Body of pancreas (tissue), 4 donors: ENCODE results near the gene ADAMTS7. TPM values are rescaled to one million over a fixed set of nuclear protein-coding genes. Genes with fewer than 3 reads are reported as not detected.
A peak's percentile ranks its signal among the peaks of the same experiment; 100 is the strongest.
"Not testable (repeated sequence)": the region's sequence is repeated elsewhere in the genome, so short reads cannot be mapped to it uniquely, and the experiment has no call there.

Experiments used
- ATAC-seq: fragments of 150-250 bp; one replicate; pipeline ENCODE4 v1.9.1; 2016
- DNase-seq, 4 donors: peaks; one replicate each; pipeline ENCODE4 v3.0.0-alpha.2; 2019
- H3K27ac ChIP-seq, 4 donors: fragments of 200-600 bp; sonication (generic); 1 replicate in 3 of 4; 2 replicates in 1 of 4; pipeline versions ENCODE4 v1.5.1 to v1.6.1; 2016 to 2019; ENCODE audit warnings: mild to moderate bottlenecking in 1 of 4, mixed read lengths in 1 of 4, moderate library complexity in 1 of 4
- H3K27me3 ChIP-seq, 2 donors: fragments of 200-600 bp; sonication (generic); one replicate each; pipeline ENCODE4 v1.6.0; 2016; ENCODE audit warnings: mild to moderate bottlenecking in 1 of 2
- H3K36me3 ChIP-seq, 2 donors: fragments of 200-600 bp; sonication (generic); replicated peaks in 1 of 2; 2 replicates each; pipeline ENCODE4 v1.5.1; 2016; ENCODE audit warnings: low read depth in 2 of 2; ENCODE audit not compliant: insufficient read depth in 1 of 2
- H3K4me1 ChIP-seq: fragments of 200-600 bp; sonication (generic); one replicate; pipeline ENCODE4 v1.6.0; 2016
- H3K4me3 ChIP-seq, 2 donors: fragments of 200-600 bp; sonication (generic); 1 replicate in 1 of 2; 2 replicates in 1 of 2; pipeline ENCODE4 v1.5.1; 2016 to 2019
- H3K9me3 ChIP-seq, 3 donors: fragments of 200-600 bp; sonication (generic); 1 replicate in 2 of 3; 2 replicates in 1 of 3; pipeline ENCODE4 v1.5.1; 2016
- POLR2A ChIP-seq, 3 donors: fragments of 450-650 bp; IDR thresholded peaks; one replicate each; pipeline ENCODE4 v1.6.1; 2016; ENCODE audit warnings: antibody characterized with exemption in 3 of 3, mild to moderate bottlenecking in 2 of 3
- WGBS, 2 donors: methylation state at CpG; one replicate each; pipeline ENCODE4 v1.1.5; 2017; 5-methylcytosine and 5-hydroxymethylcytosine counted together
- intact Hi-C: fragments of 100-400 bp; cut with DNase I; formaldehyde crosslinking; loops from one replicate; pipeline ENCODE4 v1.15.1; 2023
- total RNA-seq, 2 donors: library from RNA; depleted of rRNA; stranded (reverse); fragments of >200 nt; gene quantifications; one replicate each; pipeline ENCODE4 v1.1.0, GENCODE V29; 2016
- TF ChIP-seq, protein P1 (sequence below), 7 experiments: fragments of 450-650 bp in 4 of 7; fragments of 200-600 bp in 3 of 7; sonication (generic) in 3 of 7; IDR thresholded peaks; one replicate each; pipeline ENCODE4 v1.5.1; 2016 to 2019; ENCODE audit warnings: antibody characterized with exemption in 7 of 7

Gene ADAMTS7
- total RNA-seq, 2 donors from 2014 or later, result 0.33 to 2.1 TPM

DNA sequence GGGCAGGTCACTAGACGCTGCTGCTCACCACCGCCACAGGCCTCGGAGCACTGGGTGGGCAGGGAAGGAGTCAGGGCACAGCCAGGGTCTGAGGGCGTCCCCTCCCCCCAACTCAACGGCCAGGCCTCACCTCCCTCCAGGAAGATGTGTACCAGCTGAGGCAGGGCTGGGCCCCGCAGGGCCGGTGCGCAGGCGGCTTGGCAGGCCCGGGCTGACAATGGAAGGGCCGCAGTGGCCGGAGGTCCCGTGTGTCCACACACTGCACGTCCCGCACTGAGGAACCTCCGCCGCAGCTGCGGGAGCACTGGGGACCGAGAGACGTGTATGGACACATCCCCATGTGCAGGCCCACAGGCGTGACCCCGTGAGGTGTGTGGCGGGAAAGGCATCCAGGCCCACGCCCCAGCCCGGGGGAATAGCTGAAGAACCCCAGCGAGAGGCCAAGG lies 47.4 kb downstream of the ADAMTS7 start:
- WGBS, 2 donors, result 89 to 100% methylated on average over 2 to 10 of the region's 26 CpGs
- H3K27me3 ChIP-seq, result no peaks in the 10 kb centered on the region

GRCh38 chr15:78762985-78763795 lies 48.1 kb downstream of the ADAMTS7 start:
- no peaks in the 10 kb centered on the region for H3K36me3 ChIP-seq
- H3K4me3 ChIP-seq, result no peak overlapping the region
- no peak for ATAC-seq
- TF ChIP-seq, protein P1, sequence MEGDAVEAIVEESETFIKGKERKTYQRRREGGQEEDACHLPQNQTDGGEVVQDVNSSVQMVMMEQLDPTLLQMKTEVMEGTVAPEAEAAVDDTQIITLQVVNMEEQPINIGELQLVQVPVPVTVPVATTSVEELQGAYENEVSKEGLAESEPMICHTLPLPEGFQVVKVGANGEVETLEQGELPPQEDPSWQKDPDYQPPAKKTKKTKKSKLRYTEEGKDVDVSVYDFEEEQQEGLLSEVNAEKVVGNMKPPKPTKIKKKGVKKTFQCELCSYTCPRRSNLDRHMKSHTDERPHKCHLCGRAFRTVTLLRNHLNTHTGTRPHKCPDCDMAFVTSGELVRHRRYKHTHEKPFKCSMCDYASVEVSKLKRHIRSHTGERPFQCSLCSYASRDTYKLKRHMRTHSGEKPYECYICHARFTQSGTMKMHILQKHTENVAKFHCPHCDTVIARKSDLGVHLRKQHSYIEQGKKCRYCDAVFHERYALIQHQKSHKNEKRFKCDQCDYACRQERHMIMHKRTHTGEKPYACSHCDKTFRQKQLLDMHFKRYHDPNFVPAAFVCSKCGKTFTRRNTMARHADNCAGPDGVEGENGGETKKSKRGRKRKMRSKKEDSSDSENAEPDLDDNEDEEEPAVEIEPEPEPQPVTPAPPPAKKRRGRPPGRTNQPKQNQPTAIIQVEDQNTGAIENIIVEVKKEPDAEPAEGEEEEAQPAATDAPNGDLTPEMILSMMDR (IDR thresholded peaks at IDR 0.05), result no peak
- no peak for TF ChIP-seq POLR2A (IDR thresholded peaks at IDR 0.05)
- intact Hi-C loops, result no loop called here
- H3K9me3 ChIP-seq, result no peaks in the 10 kb centered on the region
- no peaks in the 10 kb centered on the region for H3K27me3 ChIP-seq
- no peak for DNase-seq
- 90 to 91% methylated on average over 21 to 29 of the region's 29 CpGs for WGBS, 2 donors
- no peak overlapping the region for H3K27ac ChIP-seq
- peaks cover 11% of the 10 kb centered on the region for H3K4me1 ChIP-seq

More for the DNA sequence above, 47.4 kb downstream of the ADAMTS7 start:
- Histone ChIP-seq H3K4me1 (peaks cover 11% of the 10 kb centered on the region), H3K9me3 (no peaks in the 10 kb centered on the region), H3K27ac (no peak overlapping the region), H3K36me3 (no peaks in the 10 kb centered on the region), H3K4me3 (no peak overlapping the region)
- intact Hi-C loops, result no loop called here
- ATAC-seq (no peak), DNase-seq (no peak)
- TF ChIP-seq, protein P1 (IDR thresholded peaks at IDR 0.05), result no peak
- no peak for TF ChIP-seq POLR2A (IDR thresholded peaks at IDR 0.05)

- H3K4me3 ChIP-seq, H3K27ac ChIP-seq, DNase-seq, H3K9me3 ChIP-seq, H3K27me3 ChIP-seq, H3K36me3 ChIP-seq, ATAC-seq, intact Hi-C loops: not testable (repeated sequence)
- WGBS, 2 donors, result 87 to 90% methylated on average over 6 to 12 of the region's 25 CpGs
- peaks cover 11% of the 10 kb centered on the region for H3K4me1 ChIP-seq
Observed at GRCh38 chr15:78762386-78762961, 48.8 kb downstream of the ADAMTS7 start.

DNA sequence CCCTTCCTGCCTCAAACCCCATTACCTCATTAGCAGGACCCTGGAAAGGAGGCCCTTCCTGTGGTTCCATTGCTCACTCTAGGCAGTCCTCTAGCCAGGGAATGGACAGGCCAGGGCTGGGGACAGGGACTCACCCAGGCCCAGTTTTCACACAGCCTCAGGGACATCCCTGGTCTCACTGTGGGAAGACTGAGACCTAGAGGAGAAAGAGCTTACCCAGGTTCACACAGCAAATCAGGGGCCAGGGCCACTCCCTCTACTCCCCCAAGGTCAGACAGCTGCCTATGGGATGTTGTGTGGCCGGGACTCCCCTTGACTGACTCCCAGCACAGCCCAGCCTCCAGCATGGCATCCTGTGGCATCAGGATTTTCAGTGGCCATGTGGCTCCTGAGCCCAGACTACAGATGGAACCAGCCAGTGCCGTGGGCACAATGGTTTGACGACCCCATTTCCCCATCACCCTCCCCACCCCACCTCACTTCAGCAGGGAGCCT lies 49.3 kb downstream of the ADAMTS7 start:
- no peak for TF ChIP-seq POLR2A (IDR thresholded peaks at IDR 0.05)
- TF ChIP-seq, protein P1 (IDR thresholded peaks at IDR 0.05), result no peak

DNA sequence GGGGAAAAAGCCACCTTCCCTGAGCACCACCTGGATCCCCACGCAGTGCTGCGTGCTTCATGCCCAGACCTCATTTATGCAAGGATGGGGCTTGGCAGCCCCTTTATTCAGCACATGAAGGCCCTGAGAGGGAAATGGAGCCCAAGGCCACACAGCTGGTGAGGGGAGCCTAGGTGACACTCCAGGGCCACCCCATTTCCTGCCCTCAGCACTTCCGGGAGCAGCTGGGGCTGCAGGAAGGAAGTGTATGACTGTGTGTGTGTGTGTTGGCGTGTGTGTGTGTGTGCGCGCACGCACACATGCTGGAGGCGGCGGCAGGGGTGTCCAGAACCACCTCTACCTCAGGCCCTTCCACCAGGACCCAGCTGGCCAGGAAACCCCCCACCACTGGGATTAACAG lies 49.8 kb downstream of the ADAMTS7 start:
- peak in 1 of 4 donors; percentile 20 for DNase-seq
- intact Hi-C loops, H3K27me3 ChIP-seq, H3K36me3 ChIP-seq, H3K4me3 ChIP-seq, H3K9me3 ChIP-seq, ATAC-seq, H3K27ac ChIP-seq: not testable (repeated sequence)
- peaks cover 11% of the 10 kb centered on the region for H3K4me1 ChIP-seq
- WGBS, 2 donors, result 66% methylated on average over 9 of the region's 9 CpGs; no CpG with 5 or more reads in 1 of the 2 donors

More for the DNA sequence above, 49.3 kb downstream of the ADAMTS7 start:
- H3K27me3 ChIP-seq, result no peaks in the 10 kb centered on the region
- 77 to 87% methylated on average over 3 of the region's 3 CpGs for WGBS, 2 donors
- peaks cover 11% of the 10 kb centered on the region for H3K4me1 ChIP-seq
- H3K36me3 ChIP-seq, result no peaks in the 10 kb centered on the region
- H3K9me3 ChIP-seq, result no peaks in the 10 kb centered on the region
- H3K27ac ChIP-seq, result no peak overlapping the region
- intact Hi-C loops, result no loop called here
- ATAC-seq (no peak), DNase-seq (no peak)
- no peak overlapping the region for H3K4me3 ChIP-seq
